MM.1S (cell line): ENCODE measurements around the gene DGLUCY.

Experiments
- CTCF ChIP-seq: fragments of 300-600 bp; sonication (generic); IDR thresholded peaks from 2 replicates; pipeline ENCODE4 v1.5.1; 2016; ENCODE audit warnings: antibody characterized with exemption, low read length, mixed read lengths
- EZH2 ChIP-seq: fragments of 300-600 bp; sonication (generic); optimal IDR thresholded peaks from 2 replicates; pipeline ENCODE3; 2017; ENCODE audit warnings: low read depth, mild to moderate bottlenecking, antibody characterized with exemption, low read length, mixed read lengths
- EZH2phosphoT487 ChIP-seq: fragments of 300-600 bp; sonication (generic); IDR thresholded peaks from 2 replicates; pipeline ENCODE4 v1.6.1; 2018; ENCODE audit warnings: antibody characterized with exemption, low read length

DNA sequence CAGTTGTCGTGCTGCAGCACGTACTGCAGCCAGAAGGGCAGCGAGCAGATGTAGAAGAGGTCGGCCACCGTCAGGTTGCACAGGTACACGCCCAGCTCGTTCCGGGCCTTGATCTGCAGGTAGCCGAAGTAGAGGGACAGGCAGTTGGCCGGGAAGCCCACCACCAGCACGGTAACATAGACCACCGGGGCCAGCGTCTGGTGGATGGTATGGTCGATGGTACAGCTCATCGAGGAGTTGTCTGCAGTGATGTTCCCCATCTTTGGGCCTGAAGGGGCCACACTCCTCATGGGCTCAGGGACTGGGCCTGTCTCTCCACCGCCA is 120.9 kb downstream of the DGLUCY start:
- no peak for TF ChIP-seq CTCF
- no peak for TF ChIP-seq EZH2
- no peak for TF ChIP-seq EZH2phosphoT487
